Fibroblast of lung (primary cell): Measurements from ENCODE around the gene AFAP1. TPM values are rescaled to one million over a fixed set of nuclear protein-coding genes. Genes with fewer than 3 reads are reported as not detected.

Experiments used
- DNase-seq, 2 donors: peaks; one replicate each; pipeline versions ENCODE4 v3.0.0 to v3.0.0-alpha.2; 2010; ENCODE audit warnings: low read depth in 2 of 2
- H2AFZ ChIP-seq: 2 replicates; pipeline ENCODE4 v1.5.1; 2012; ENCODE audit warnings: low read length, control low read depth, inconsistent platforms
- H3K27ac ChIP-seq: 2 replicates; pipeline ENCODE4 v1.5.1; 2011; ENCODE audit warnings: low read length, control low read depth; ENCODE audit not compliant: insufficient read depth
- H3K27me3 ChIP-seq: 2 replicates; pipeline ENCODE4 v1.5.1; 2011; ENCODE audit warnings: mild to moderate bottlenecking, low read length; ENCODE audit not compliant: control insufficient read depth, insufficient read depth
- H3K36me3 ChIP-seq: 2 replicates; pipeline ENCODE4 v1.5.1; 2011; ENCODE audit warnings: low read length; ENCODE audit not compliant: control insufficient read depth, insufficient read depth
- H3K4me1 ChIP-seq: 2 replicates; pipeline ENCODE4 v1.5.1; 2011; ENCODE audit warnings: low read length; ENCODE audit not compliant: control insufficient read depth, insufficient read depth; ENCODE audit errors: extremely low read depth
- H3K4me2 ChIP-seq: 2 replicates; pipeline ENCODE4 v1.5.1; 2011; ENCODE audit warnings: low read length, control low read depth; ENCODE audit not compliant: insufficient read depth; ENCODE audit errors: extremely low read depth
- H3K4me3 ChIP-seq, 4 experiments: fragments of 200-600 bp in 1 of 4; sonication (generic) in 1 of 4; replicated peaks in 1 of 4; 2 replicates each; pipeline ENCODE4 v1.5.1; 2011 to 2016; ENCODE audit warnings: low read length in 4 of 4, low read depth in 3 of 4, mild to moderate bottlenecking in 3 of 4, control low read depth in 2 of 4, inconsistent platforms in 1 of 4, mixed read lengths in 1 of 4; ENCODE audit not compliant: insufficient read depth in 1 of 4; ENCODE audit errors: control extremely low read depth in 1 of 4
- H3K79me2 ChIP-seq: 2 replicates; pipeline ENCODE4 v1.5.1; 2012; ENCODE audit warnings: mild to moderate bottlenecking, low read length, inconsistent platforms; ENCODE audit not compliant: control insufficient read depth, insufficient read depth
- H3K9ac ChIP-seq: 2 replicates; pipeline ENCODE4 v1.5.1; 2011; ENCODE audit warnings: mild to moderate bottlenecking, low read length, control low read depth; ENCODE audit not compliant: insufficient read depth
- H3K9me3 ChIP-seq: 2 replicates; pipeline ENCODE4 v1.5.1; 2012; ENCODE audit warnings: low read depth, low read length; ENCODE audit not compliant: control insufficient read depth, insufficient read depth
- H4K20me1 ChIP-seq: 2 replicates; pipeline ENCODE4 v1.5.1; 2011; ENCODE audit warnings: low read length; ENCODE audit not compliant: control insufficient read depth, insufficient read depth; ENCODE audit errors: extremely low read depth
- CTCF ChIP-seq, 2 donors: IDR thresholded peaks in 1 of 2; conservative IDR thresholded peaks in 1 of 2; 1 replicate in 1 of 2; 2 replicates in 1 of 2; pipeline ENCODE4 v1.5.1; 2011 to 2012; ENCODE audit warnings: low read length in 2 of 2, control low read depth in 1 of 2, inconsistent platforms in 1 of 2, low read depth in 1 of 2, mild to moderate bottlenecking in 1 of 2
- EZH2 ChIP-seq: IDR thresholded peaks from 2 replicates; pipeline ENCODE4 v1.5.1; 2012; ENCODE audit warnings: low read length, control low read depth, mild to moderate bottlenecking; ENCODE audit errors: missing control alignments
- polyA plus RNA-seq, 2 donors: library from polyadenylated mRNA; depleted of rRNA in 1 of 2; stranded (reverse) in 1 of 2; unstranded in 1 of 2; fragments of >200 nt; gene quantifications; 2 replicates each; pipeline ENCODE4 v1.2.1, GENCODE V29; 2011 to 2012; ENCODE audit warnings: missing spikeins in 1 of 2
- total RNA-seq: library from RNA; depleted of rRNA; stranded (reverse); fragments of >200 nt; gene quantifications from 2 replicates; pipeline ENCODE4 v1.2.1, GENCODE V29; 2014

The AFAP1 gene
- total and polyA plus RNA-seq, 2 donors (not counting 1 experiment from before 2014, with no cell fraction given) = 21.8 to 30.1 TPM

- peaks cover 2% of the 10 kb centered on the region for H3K79me2 ChIP-seq
- peak in 1 of 2 donors; percentile 57 for DNase-seq
Measured at GRCh38 chr4:7823416-7823824, 116.2 kb downstream of the AFAP1 start.

GRCh38 chr4:7822877-7823276, 116.8 kb downstream of the AFAP1 start:
- Histone ChIP-seq H3K4me1 (peaks cover 19% of the 10 kb centered on the region), H3K79me2 (peaks cover 2% of the 10 kb centered on the region)

More at GRCh38 chr4:7823416-7823824, 116.2 kb downstream of the AFAP1 start:
- Histone ChIP-seq H3K27me3 (no peaks in the 10 kb centered on the region), H3K27ac (peak overlapping the region; percentile 68), H2AFZ (no peak overlapping the region), H4K20me1 (no peaks in the 10 kb centered on the region), H3K4me1 (peaks cover 20% of the 10 kb centered on the region), H3K36me3 (peaks cover 10% of the 10 kb centered on the region), H3K4me2 (peak overlapping the region; percentile 75), H3K9ac (no peak overlapping the region), H3K9me3 (no peaks in the 10 kb centered on the region), H3K4me3 (no peak overlapping the region)
- TF ChIP-seq EZH2 (no peak), CTCF (conservative IDR thresholded peaks at IDR 0.05 in 1 of 2, IDR thresholded peaks at IDR 0.05 in 1 of 2; ENCODE audit: low read depth in 1 of 2, low read length in 2 of 2) (no peak)

GRCh38 chr4:7822137-7822505, 117.5 kb downstream of the AFAP1 start:
- no peak for DNase-seq
- H4K20me1 ChIP-seq = no peaks in the 10 kb centered on the region
- H3K4me2 ChIP-seq = no peak overlapping the region
- H2AFZ ChIP-seq = no peak overlapping the region
- peaks cover 2% of the 10 kb centered on the region for H3K79me2 ChIP-seq
- no peak overlapping the region for H3K4me3 ChIP-seq
- TF ChIP-seq EZH2 (no peak), CTCF (conservative IDR thresholded peaks at IDR 0.05 in 1 of 2, IDR thresholded peaks at IDR 0.05 in 1 of 2; ENCODE audit: low read depth in 1 of 2, low read length in 2 of 2) (no peak)
- no peak overlapping the region for H3K27ac ChIP-seq
- peaks cover 14% of the 10 kb centered on the region for H3K36me3 ChIP-seq
- no peaks in the 10 kb centered on the region for H3K27me3 ChIP-seq
- no peaks in the 10 kb centered on the region for H3K9me3 ChIP-seq
- H3K4me1 ChIP-seq = peaks cover 14% of the 10 kb centered on the region
- H3K9ac ChIP-seq = no peak overlapping the region

More at GRCh38 chr4:7822877-7823276, 116.8 kb downstream of the AFAP1 start:
- peaks cover 14% of the 10 kb centered on the region for H3K36me3 ChIP-seq
- H3K27me3 ChIP-seq = no peaks in the 10 kb centered on the region
- H4K20me1 ChIP-seq = no peaks in the 10 kb centered on the region
- H3K4me3 ChIP-seq = no peak overlapping the region
- H3K9ac ChIP-seq = no peak overlapping the region
- H2AFZ ChIP-seq = no peak overlapping the region
- peak overlapping the region; percentile 75 for H3K4me2 ChIP-seq
- H3K27ac ChIP-seq = peak overlapping the region; percentile 68
- DNase-seq = no peak
- H3K9me3 ChIP-seq = no peaks in the 10 kb centered on the region
- no peak for TF ChIP-seq EZH2
- no peak for TF ChIP-seq CTCF (conservative IDR thresholded peaks at IDR 0.05 in 1 of 2, IDR thresholded peaks at IDR 0.05 in 1 of 2; ENCODE audit: low read depth in 1 of 2, low read length in 2 of 2)
